ENCODE measurements around the gene GTPBP6.
"Not testable (repeated sequence)": the region's sequence is repeated elsewhere in the genome, so short reads cannot be mapped to it uniquely, and the experiment has no call there.

Gene GTPBP6

DNA sequence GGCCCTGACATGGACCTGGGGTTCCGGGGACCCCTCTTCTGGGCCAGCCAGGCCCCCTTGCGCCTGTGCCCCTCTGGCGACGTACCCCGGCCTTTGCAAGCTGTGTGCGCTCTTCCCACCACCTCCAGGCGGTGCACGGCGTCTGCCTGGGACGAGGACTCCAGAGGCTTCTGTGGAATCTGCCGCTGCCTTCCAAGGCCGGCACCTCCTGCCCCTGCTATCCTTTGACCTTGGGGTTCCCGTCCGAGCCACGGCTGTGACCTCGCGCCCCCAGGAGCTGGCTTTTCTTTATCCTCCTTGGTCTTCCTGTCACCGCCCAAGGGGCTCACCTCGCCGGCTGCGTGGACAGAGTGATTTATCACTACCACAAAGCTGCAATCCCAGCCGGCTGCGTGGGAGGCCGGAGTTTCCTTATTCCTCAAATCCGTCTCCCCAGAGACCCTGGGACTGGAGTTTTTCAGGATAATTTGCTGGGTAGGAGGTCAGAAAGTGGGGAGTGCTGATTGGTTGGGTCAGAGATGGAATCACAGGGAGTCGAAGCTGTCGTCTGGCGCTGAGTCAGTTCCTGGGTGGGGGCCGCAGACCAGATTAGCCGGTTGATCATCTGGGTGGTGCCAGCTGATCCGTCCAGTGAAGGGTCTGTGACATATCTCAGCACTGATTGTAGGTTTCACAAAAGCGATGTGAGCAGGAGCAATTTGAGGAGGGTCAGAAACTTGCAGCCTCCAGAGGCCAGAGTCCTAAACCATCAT lies 57.3 kb downstream of the GTPBP6 start:
- DNase-seq, result no peak

- DNase-seq, result no peak
Measured at GRCh38 chrX:259692-260355, 58.8 kb downstream of the GTPBP6 start.

GRCh38 chrX:258291-259040 lies 60.1 kb downstream of the GTPBP6 start:
- DNase-seq, result no peak

DNA sequence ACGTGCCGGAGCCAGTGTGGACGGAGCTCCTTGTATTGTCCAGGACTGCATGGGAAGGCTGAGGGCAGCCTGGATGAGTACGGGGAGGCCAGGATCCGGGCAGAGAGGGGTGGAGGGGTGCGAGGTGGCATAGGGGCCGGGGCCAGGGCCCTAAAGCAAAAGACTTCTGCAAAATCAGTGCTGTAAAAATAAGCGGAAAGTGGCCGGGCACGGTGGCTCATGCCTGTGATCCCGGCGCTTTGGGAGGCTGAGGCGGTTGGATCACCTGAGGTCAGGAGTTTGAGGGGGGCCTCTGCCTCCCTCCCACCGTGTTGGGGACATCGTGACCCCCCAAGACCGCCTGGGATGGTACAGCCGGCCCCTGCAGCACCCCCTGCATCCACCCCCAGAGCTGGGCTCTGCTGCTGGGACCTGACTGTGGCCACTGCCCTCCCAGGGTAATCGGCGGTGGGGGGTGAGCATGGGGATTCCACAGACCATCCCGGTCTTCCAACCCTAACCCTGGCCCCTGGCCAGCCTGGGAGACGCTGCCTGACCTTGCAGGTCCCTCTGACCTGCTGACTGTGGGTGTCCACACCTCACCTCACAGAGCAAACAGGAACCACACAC lies 60.8 kb downstream of the GTPBP6 start:
- no peak for DNase-seq

DNA sequence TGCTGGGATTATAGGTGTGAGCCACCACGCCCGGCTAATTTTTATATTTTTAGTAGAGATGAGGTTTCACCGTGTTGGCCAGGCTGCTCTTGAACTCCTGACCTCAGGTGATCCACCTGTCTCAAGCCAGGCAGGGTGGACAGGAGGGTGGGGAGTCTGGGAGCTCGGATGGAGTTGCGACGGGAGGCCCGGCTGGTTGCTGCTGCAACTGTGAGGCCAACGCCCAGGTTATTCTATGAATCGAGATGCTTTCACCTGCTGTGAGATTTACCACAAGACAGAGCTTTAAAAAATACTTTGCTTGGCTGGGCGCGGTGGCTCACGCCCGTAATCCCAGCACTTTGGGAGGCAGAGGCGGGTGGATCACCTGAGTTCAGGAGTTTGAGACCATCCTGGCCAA lies 61.5 kb downstream of the GTPBP6 start:
- not testable (repeated sequence) for DNase-seq

DNA sequence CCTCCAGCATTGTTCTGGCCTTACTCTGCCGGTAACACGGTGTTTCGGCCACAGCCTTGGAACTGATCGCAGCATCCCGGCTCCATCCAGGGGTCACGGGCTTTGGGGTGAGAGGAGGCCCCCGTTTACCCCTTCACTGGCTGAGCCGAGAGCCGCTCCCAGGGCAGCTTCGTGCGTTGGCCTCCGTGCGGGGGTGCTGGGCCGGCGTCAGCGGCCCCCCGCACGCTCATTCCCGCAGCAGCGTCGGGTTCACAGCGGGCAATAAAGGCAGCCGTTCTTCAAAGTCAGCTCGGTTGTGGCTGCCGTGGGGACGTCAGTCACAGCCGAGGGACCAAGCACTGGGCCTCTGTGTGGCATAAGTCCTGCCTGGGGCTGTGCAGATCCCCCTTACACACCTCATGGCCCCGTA lies 62.7 kb downstream of the GTPBP6 start:
- no peak for DNase-seq

Data from NCI-H526 treated with DMSO at 0.1 percent for 48 hours (cell line).